Fibroblast of skin of back (primary cell): ENCODE results near the gene MBNL2.

ENCODE experiments used
- DNase-seq: peaks from one replicate; pipeline ENCODE4 v3.0.0-alpha.2; 2013

Gene MBNL2

GRCh38 chr13:97212004-97212403, 10.1 kb upstream of the MBNL2 start:
- no peak for DNase-seq

- peak; percentile 55 for DNase-seq
These were observed 9.5 kb upstream of the MBNL2 start for GRCh38 chr13:97212601-97213040.

- DNase-seq, result no peak
These were observed 7.2 kb upstream of the MBNL2 start for GRCh38 chr13:97214921-97215320.

- no peak for DNase-seq
These were observed 6.8 kb upstream of the MBNL2 start for GRCh38 chr13:97215325-97215724.

GRCh38 chr13:97219226-97219625, 2.9 kb upstream of the MBNL2 start:
- no peak for DNase-seq

- no peak for DNase-seq
These were observed 1.8 kb upstream of the MBNL2 start for GRCh38 chr13:97220151-97220900.

- no peak for DNase-seq
These were observed 1.1 kb upstream of the MBNL2 start for GRCh38 chr13:97221046-97221445.

- no peak for DNase-seq
These were observed 667 bp upstream of the MBNL2 start for GRCh38 chr13:97221466-97221865.

GRCh38 chr13:97223037-97223710, 1.0 kb downstream of the MBNL2 start:
- no peak for DNase-seq

GRCh38 chr13:97223711-97224541, 1.8 kb downstream of the MBNL2 start:
- DNase-seq, result peak; percentile 94

GRCh38 chr13:97224544-97225300, 2.6 kb downstream of the MBNL2 start:
- no peak for DNase-seq

- no peak for DNase-seq
These were observed 3.4 kb downstream of the MBNL2 start for GRCh38 chr13:97225533-97225932.

GRCh38 chr13:97226013-97226412, 3.9 kb downstream of the MBNL2 start:
- no peak for DNase-seq

GRCh38 chr13:97226788-97227627, 4.9 kb downstream of the MBNL2 start:
- no peak for DNase-seq

- DNase-seq, result peak; percentile 48
These were observed 6.9 kb downstream of the MBNL2 start for GRCh38 chr13:97228850-97229521.

- no peak for DNase-seq
These were observed 7.6 kb downstream of the MBNL2 start for GRCh38 chr13:97229699-97230098.

GRCh38 chr13:97231118-97231828, 9.1 kb downstream of the MBNL2 start:
- DNase-seq, result no peak

- DNase-seq, result peak; percentile 58
These were observed 9.7 kb downstream of the MBNL2 start for GRCh38 chr13:97231829-97232196.

- no peak for DNase-seq
These were observed 11.4 kb downstream of the MBNL2 start for GRCh38 chr13:97233499-97233898.

GRCh38 chr13:97234236-97234635, 12.1 kb downstream of the MBNL2 start:
- no peak for DNase-seq
